Natural killer cell (primary cell): ENCODE measurements around the gene CCT6B. TPM values are rescaled to one million over a fixed set of nuclear protein-coding genes. Genes with fewer than 3 reads are reported as not detected.

ENCODE experiments used
- ATAC-seq, 3 donors: fragments of 150-1000 bp in 2 of 3; fragments of 200-7000 bp in 1 of 3; cut with Tn5 transposase; 1 replicate in 1 of 3; 2 replicates in 2 of 3; pipeline ENCODE4 v1.10.0; 2021; ENCODE audit warnings: mild to moderate bottlenecking in 2 of 3, moderate library complexity in 2 of 3
- DNase-seq, 2 donors: peaks; one replicate each; pipeline versions ENCODE4 v3.0.0 to v3.0.0-alpha.2; 2013 to 2021; ENCODE audit warnings: mixed read lengths in 1 of 2
- H3K27ac ChIP-seq: one replicate; pipeline ENCODE4 v1.5.1; 2013; ENCODE audit warnings: mild to moderate bottlenecking, low read length
- H3K27me3 ChIP-seq: one replicate; pipeline ENCODE4 v1.6.1; 2013; ENCODE audit warnings: low read length; ENCODE audit not compliant: control insufficient read depth, insufficient read depth
- H3K36me3 ChIP-seq: one replicate; pipeline ENCODE4 v1.6.1; 2013; ENCODE audit warnings: low read length; ENCODE audit not compliant: control insufficient read depth, insufficient read depth
- H3K4me1 ChIP-seq: one replicate; pipeline ENCODE4 v1.6.1; 2013; ENCODE audit warnings: low read length; ENCODE audit not compliant: control insufficient read depth, insufficient read depth
- H3K4me3 ChIP-seq: one replicate; pipeline ENCODE4 v1.5.1; 2013; ENCODE audit warnings: low read length
- H3K9me3 ChIP-seq: one replicate; pipeline ENCODE4 v1.6.1; 2013; ENCODE audit warnings: low read length; ENCODE audit not compliant: control insufficient read depth, insufficient read depth
- H3K27ac Mint-ChIP-seq, 2 donors: one replicate each; pipeline ENCODE4 v1.8.0; 2022; ENCODE audit warnings: mild to moderate bottlenecking in 2 of 2, mixed read lengths in 2 of 2, moderate library complexity in 1 of 2
- H3K27me3 Mint-ChIP-seq, 2 donors: one replicate each; pipeline ENCODE4 v1.8.0; 2022; ENCODE audit warnings: low read depth in 2 of 2, mixed read lengths in 2 of 2
- H3K36me3 Mint-ChIP-seq: one replicate; pipeline ENCODE4 v1.8.0; 2022; ENCODE audit warnings: mixed read lengths
- H3K4me1 Mint-ChIP-seq, 2 donors: one replicate each; pipeline ENCODE4 v1.8.0; 2022; ENCODE audit warnings: mixed read lengths in 2 of 2
- H3K4me3 Mint-ChIP-seq: one replicate; pipeline ENCODE4 v1.8.0; 2022; ENCODE audit warnings: mild to moderate bottlenecking, moderate library complexity, mixed read lengths
- H3K9me3 Mint-ChIP-seq, 2 donors: one replicate each; pipeline ENCODE4 v1.8.0; 2022; ENCODE audit warnings: mixed read lengths in 2 of 2
- WGBS: methylation state at CpG from one replicate; pipeline ENCODE4 v1.1.7; 2013; ENCODE audit warnings: missing lambda C conversion rate; ENCODE audit not compliant: insufficient coverage; 5-methylcytosine and 5-hydroxymethylcytosine counted together
- intact Hi-C: fragments of 100-400 bp; cut with micrococcal nuclease; formaldehyde crosslinking; loops from one replicate; pipeline ENCODE4 v1.14.2; 2022
- total RNA-seq, 4 donors: library from RNA; stranded (reverse); fragments of 120-200 nt in 1 of 4; gene quantifications; one replicate each; pipeline versions ENCODE4 v1.2.3 to v1.2.4, GENCODE V29; 2013 to 2022
- TF ChIP-seq, protein P1 (sequence below): fragments of 200-600 bp; IDR thresholded peaks from one replicate; pipeline ENCODE4 v1.8.0; 2022; ENCODE audit warnings: antibody characterized with exemption

CCT6B gene
- total RNA-seq, 3 donors from 2014 or later (not counting 1 experiment from before 2014, with no cell fraction given), result 4.1 to 4.7 (median 4.3) TPM

- 90% methylated on average over 1 of the region's 1 CpG for WGBS
- intact Hi-C loops, result no loop called here
- Mint-ChIP-seq H3K4me1 (no peaks in the 10 kb centered on the region), H3K27me3 (peaks cover 2 to 13% of the 10 kb centered on the region in 2 donors), H3K27ac (no peak overlapping the region), H3K36me3 (no peaks in the 10 kb centered on the region), H3K9me3 (no peaks in the 10 kb centered on the region), H3K4me3 (no peak overlapping the region)
- Histone ChIP-seq H3K36me3 (no peaks in the 10 kb centered on the region), H3K27me3 (no peaks in the 10 kb centered on the region), H3K4me3 (no peak overlapping the region), H3K27ac (no peak overlapping the region), H3K4me1 (no peaks in the 10 kb centered on the region), H3K9me3 (no peaks in the 10 kb centered on the region)
- DNase-seq, result no peak
- no peak for ATAC-seq
- TF ChIP-seq, protein P1, sequence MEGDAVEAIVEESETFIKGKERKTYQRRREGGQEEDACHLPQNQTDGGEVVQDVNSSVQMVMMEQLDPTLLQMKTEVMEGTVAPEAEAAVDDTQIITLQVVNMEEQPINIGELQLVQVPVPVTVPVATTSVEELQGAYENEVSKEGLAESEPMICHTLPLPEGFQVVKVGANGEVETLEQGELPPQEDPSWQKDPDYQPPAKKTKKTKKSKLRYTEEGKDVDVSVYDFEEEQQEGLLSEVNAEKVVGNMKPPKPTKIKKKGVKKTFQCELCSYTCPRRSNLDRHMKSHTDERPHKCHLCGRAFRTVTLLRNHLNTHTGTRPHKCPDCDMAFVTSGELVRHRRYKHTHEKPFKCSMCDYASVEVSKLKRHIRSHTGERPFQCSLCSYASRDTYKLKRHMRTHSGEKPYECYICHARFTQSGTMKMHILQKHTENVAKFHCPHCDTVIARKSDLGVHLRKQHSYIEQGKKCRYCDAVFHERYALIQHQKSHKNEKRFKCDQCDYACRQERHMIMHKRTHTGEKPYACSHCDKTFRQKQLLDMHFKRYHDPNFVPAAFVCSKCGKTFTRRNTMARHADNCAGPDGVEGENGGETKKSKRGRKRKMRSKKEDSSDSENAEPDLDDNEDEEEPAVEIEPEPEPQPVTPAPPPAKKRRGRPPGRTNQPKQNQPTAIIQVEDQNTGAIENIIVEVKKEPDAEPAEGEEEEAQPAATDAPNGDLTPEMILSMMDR, result no peak
These were observed 48.3 kb downstream of the CCT6B start for GRCh38 chr17:34913001-34913400.

- Mint-ChIP-seq H3K9me3 (no peaks in the 10 kb centered on the region), H3K27me3 (peaks cover 6 to 13% of the 10 kb centered on the region in 2 donors), H3K4me3 (no peak overlapping the region), H3K36me3 (no peaks in the 10 kb centered on the region), H3K4me1 (no peaks in the 10 kb centered on the region), H3K27ac (no peak overlapping the region)
- no peaks in the 10 kb centered on the region for H3K36me3 ChIP-seq
- no peaks in the 10 kb centered on the region for H3K4me1 ChIP-seq
- H3K27ac ChIP-seq, result no peak overlapping the region
- WGBS, result 41% methylated on average over 4 of the region's 5 CpGs
- H3K9me3 ChIP-seq, result no peaks in the 10 kb centered on the region
- ATAC-seq (no peak), DNase-seq (no peak)
- intact Hi-C loops, result no loop called here
- H3K4me3 ChIP-seq, result no peak overlapping the region
- TF ChIP-seq, protein P1, result no peak
- no peaks in the 10 kb centered on the region for H3K27me3 ChIP-seq
These were observed 52.2 kb downstream of the CCT6B start for GRCh38 chr17:34909040-34909439.

DNA sequence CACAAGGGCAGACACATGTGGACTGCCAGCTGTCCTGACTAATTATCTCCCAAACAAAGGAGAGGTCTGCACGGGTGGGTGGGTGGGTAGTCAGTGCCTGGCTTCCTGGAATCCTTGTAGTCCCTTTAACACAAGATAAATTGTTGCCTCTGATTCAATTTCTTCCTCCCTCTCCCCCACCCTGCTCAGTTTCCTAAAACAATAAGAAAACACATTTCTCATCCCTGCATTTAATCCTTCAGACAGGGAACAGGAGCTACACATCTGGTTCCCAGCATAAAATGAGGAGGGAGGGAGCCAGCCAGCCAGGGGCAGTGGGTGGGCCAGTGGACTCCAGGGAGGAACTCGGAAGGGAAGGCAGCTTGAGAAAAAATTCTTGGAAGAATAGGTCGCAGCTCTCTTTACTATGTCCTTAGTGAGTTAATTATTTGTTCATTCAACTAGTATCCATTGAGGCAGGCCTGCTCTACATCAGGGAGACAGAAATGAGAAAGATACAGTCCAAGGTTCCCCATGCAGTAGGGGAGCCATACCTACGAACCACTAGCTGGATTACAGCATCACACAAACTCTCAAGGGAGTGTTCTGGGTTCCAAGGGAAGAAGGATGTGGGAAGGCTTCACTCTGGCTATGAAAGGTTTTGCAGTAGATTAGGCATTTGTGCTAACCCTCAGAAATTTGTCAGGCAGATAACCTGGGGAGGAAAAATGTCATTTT lies 58.3 kb downstream of the CCT6B start:
- Mint-ChIP-seq H3K27ac (no peak overlapping the region), H3K36me3 (no peaks in the 10 kb centered on the region), H3K9me3 (no peaks in the 10 kb centered on the region), H3K4me3 (no peak overlapping the region), H3K27me3 (peaks cover 19 to 21% of the 10 kb centered on the region in 2 donors), H3K4me1 (no peaks in the 10 kb centered on the region)
- intact Hi-C loops, result no loop called here
- 83% methylated on average over 2 of the region's 4 CpGs for WGBS
- no peak overlapping the region for H3K4me3 ChIP-seq
- no peak overlapping the region for H3K27ac ChIP-seq
- H3K36me3 ChIP-seq, result no peaks in the 10 kb centered on the region
- TF ChIP-seq, protein P1, result no peak
- no peak for ATAC-seq
- no peaks in the 10 kb centered on the region for H3K27me3 ChIP-seq
- no peak for DNase-seq
- H3K4me1 ChIP-seq, result no peaks in the 10 kb centered on the region
- no peaks in the 10 kb centered on the region for H3K9me3 ChIP-seq
